AG08395 (cell line): ENCODE data around the gene SRBD1.

ENCODE experiments used
- DNase-seq: peaks from one replicate; pipeline ENCODE4 v3.0.0; 2012; ENCODE audit warnings: mixed read lengths, low spot score

Gene SRBD1

GRCh38 chr2:45418532-45418931, 192.5 kb downstream of the SRBD1 start:
- DNase-seq = no peak

- DNase-seq = no peak
Observed at GRCh38 chr2:45415534-45416123, 195.4 kb downstream of the SRBD1 start.

DNA sequence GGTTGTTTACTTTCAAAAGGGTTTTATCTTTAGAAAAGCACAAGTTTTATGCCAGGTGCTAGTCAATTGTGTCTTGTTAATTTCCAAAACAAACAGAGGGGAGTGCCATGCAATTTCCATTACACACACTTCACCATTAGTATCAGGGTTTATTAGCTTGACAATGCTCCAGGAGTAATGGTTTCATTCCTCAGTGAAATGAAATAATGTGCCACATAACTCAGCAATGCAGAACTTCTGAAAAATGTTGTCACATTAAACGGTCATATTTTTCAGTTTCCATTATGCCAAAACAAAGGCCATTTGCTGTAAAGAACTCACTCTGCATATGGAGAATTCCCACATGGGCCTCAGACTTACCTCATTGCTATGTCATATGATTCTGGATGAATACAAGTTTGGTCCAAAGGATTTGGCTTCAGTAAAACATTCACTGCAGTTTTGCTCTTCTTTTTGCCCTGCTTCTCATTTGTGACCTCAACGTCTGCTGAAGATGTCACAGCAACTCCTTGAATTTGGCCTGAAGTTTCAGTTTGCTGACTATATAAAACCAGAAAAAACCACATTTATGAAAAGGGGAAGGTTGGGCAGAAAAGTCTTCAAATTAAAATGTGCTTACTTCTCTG, 198.2 kb downstream of the SRBD1 start:
- peak; percentile 18 for DNase-seq

- no peak for DNase-seq
Observed at GRCh38 chr2:45409677-45410076, 201.4 kb downstream of the SRBD1 start.

DNA sequence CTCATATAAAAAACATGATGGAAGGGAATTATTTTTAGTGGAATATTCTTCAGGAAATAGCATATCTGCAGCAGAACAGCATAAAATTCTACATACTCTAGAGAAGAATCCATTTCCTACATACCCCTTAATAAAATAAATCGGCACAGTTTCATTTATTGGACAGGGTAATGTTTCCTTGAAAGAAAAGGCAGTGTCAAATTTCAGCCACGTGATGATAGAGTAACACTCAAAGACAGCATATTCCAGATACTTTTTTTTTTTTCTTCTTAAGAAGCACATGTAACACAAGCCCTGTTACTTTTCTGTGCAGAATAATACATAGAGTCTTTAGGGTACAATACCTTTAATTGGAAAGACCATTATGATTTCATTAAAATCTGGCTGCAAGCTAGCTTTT, 204.4 kb downstream of the SRBD1 start:
- DNase-seq = no peak

GRCh38 chr2:45404807-45405297, 206.2 kb downstream of the SRBD1 start:
- peak; percentile 13 for DNase-seq

DNA sequence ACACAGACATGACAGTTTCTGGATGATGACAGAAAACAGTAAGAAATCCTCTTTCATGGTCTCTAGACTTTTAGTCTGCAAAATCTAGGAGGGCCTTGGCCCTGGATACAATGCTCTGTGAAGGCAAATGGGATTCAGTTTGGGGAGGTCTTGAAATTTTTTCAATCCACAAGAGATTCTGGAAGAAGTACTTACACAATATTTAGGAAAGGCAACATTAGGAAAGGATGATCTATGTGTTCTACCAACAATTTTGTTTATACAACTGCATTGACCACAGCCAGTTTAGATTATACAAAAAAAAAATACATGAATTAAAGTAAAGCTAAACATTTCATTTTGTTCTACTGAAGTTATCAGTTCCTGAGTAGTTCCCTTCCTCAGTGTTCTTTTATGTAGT, 208.0 kb downstream of the SRBD1 start:
- DNase-seq = no peak

GRCh38 chr2:45401431-45401922, 209.6 kb downstream of the SRBD1 start:
- DNase-seq = no peak

- no peak for DNase-seq
Observed at GRCh38 chr2:45399040-45399784, 211.9 kb downstream of the SRBD1 start.

GRCh38 chr2:45397292-45397691, 213.8 kb downstream of the SRBD1 start:
- no peak for DNase-seq

GRCh38 chr2:45396671-45397070, 214.4 kb downstream of the SRBD1 start:
- DNase-seq = no peak

- DNase-seq = no peak
Observed at GRCh38 chr2:45394842-45395241, 216.2 kb downstream of the SRBD1 start.

DNA sequence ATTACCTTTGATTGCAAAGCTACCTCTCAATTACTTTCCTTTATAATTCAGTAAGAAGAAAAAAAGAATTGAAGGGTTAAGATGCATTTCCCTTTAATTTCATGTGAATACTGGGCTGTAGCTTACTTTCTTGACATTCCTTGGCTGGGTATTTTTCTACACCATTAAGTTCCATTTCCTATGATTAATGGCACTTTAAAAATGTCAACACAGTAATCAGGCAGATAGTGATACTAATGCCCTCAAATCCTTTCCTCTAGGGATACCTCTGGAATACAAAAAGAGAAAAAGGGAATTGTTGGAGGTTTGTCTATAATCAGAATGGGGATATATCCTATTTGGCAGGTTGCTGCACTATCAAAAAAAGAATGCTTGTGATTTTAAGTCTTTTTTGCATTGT, 216.9 kb downstream of the SRBD1 start:
- DNase-seq = no peak

GRCh38 chr2:45391866-45392265, 219.2 kb downstream of the SRBD1 start:
- DNase-seq = peak; percentile 25

GRCh38 chr2:45390861-45391260, 220.2 kb downstream of the SRBD1 start:
- no peak for DNase-seq

DNA sequence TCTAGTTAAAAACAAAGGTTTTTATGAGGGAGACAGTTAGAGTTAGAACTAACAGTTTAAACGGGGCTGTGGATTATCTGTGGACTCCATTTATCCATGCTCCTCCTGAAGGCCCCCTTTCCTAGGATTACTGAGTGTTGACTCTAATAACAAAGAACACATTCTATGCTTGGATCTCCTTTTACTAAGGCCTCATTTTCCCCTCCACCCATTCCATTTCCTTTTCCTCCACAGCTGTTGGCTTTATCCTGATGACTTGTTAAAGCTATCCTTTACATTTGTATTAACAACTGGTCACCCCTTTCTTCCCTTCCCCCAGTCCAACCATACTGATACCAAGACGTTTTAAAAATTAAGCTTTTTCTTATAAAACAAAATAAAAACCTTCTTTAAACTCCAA, 220.6 kb downstream of the SRBD1 start:
- DNase-seq = no peak

GRCh38 chr2:45388541-45389100, 222.4 kb downstream of the SRBD1 start:
- DNase-seq = no peak

DNA sequence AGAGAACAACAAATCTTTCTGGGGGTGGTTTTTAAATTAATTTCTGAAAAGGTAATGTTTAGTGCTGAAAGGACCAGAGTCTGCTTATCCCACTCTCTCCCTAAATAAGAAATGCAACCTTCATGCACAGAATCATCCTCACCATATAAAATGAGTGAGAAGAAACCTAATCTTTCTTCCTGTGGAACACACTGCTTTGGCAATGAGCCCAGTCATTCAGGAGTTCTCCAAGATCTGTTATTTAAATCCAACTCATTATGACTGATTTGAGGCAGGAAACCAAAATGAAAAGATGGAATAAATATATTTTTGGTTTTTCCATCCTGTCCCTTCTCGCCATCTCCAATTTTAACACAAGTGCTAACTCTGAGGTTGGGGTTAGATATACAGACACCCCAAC, 228.3 kb downstream of the SRBD1 start:
- DNase-seq = no peak

- peak; percentile 67 for DNase-seq
Observed at GRCh38 chr2:45380131-45380836, 230.8 kb downstream of the SRBD1 start.

GRCh38 chr2:45379399-45380087, 231.5 kb downstream of the SRBD1 start:
- no peak for DNase-seq

GRCh38 chr2:45373534-45373933, 237.5 kb downstream of the SRBD1 start:
- no peak for DNase-seq

GRCh38 chr2:45370369-45370768, 240.7 kb downstream of the SRBD1 start:
- no peak for DNase-seq
